Measurements from ENCODE around the gene ARMC2. TPM values are rescaled to one million over a fixed set of nuclear protein-coding genes. Genes with fewer than 3 reads are reported as not detected.

Gene ARMC2
- total and polyA plus RNA-seq, 2 experiments from 2014 or later: 2.7 to 4.4 TPM

GRCh38 chr6:109008537-109009235 lies 160.5 kb downstream of the ARMC2 start:
- Histone ChIP-seq H3K79me2 (replicated peaks; ENCODE audit: insufficient read depth) (peaks cover 47% of the 10 kb centered on the region), H3K27me3 (ENCODE audit: insufficient read depth) (no peaks in the 10 kb centered on the region), H3K27ac (ENCODE audit: low read depth) (peak overlapping the region; percentile 34; the same call in 1 of the 2 replicates), H4K20me1 (replicated peaks; ENCODE audit: insufficient read depth) (no peaks in the 10 kb centered on the region; the same call in 1 of the 2 replicates), H3K4me3 (peak overlapping the region; percentile 76), H3K9me2 (ENCODE audit: insufficient read depth) (no peaks in the 10 kb centered on the region), H3K4me1 (ENCODE audit: insufficient read depth) (peaks cover 22% of the 10 kb centered on the region), H3K4me2 (peak overlapping the region; percentile 87), H3K36me3 (ENCODE audit: insufficient read depth) (no peaks in the 10 kb centered on the region), H3F3A (replicated peaks; ENCODE audit: low read depth) (no peaks in the 10 kb centered on the region), H2AFZ (peak overlapping the region; percentile 48)
- TF ChIP-seq POLR2AphosphoS5 (IDR thresholded peaks at IDR 0.05; ENCODE audit: low read depth) (no peak), CREB1 (CRISPR knock-in tag; IDR thresholded peaks at IDR 0.05; ENCODE audit: low read depth) (peak; percentile 24; the same call in 1 of the 2 replicates)
- Mint-ChIP-seq H3K4me3 (peak overlapping the region; percentile 90), H3K9me3 (no peaks in the 10 kb centered on the region), H3K36me3 (ENCODE audit: low read depth) (no peaks in the 10 kb centered on the region), H3K27me3 (ENCODE audit: insufficient read depth, low read depth, poor library complexity) (no peaks in the 10 kb centered on the region), H3K27ac (peak overlapping the region; percentile 73), H3K4me1 (peaks cover 19% of the 10 kb centered on the region)
- ATAC-seq: no peak
- peak; percentile 49 for DNase-seq (ENCODE audit: low spot score)

GRCh38 chr6:109009236-109009961 lies 161.2 kb downstream of the ARMC2 start:
- Histone ChIP-seq H3F3A (replicated peaks; ENCODE audit: low read depth) (no peaks in the 10 kb centered on the region), H3K27ac (ENCODE audit: low read depth) (peak overlapping the region; percentile 34; the same call in 1 of the 2 replicates), H2AFZ (peak overlapping the region; percentile 95), H3K36me3 (ENCODE audit: insufficient read depth) (no peaks in the 10 kb centered on the region), H3K4me2 (peak overlapping the region; percentile 87), H3K79me2 (replicated peaks; ENCODE audit: insufficient read depth) (peaks cover 40% of the 10 kb centered on the region), H3K9me2 (ENCODE audit: insufficient read depth) (no peaks in the 10 kb centered on the region), H4K20me1 (replicated peaks; ENCODE audit: insufficient read depth) (no peaks in the 10 kb centered on the region; the same call in 1 of the 2 replicates), H3K4me3 (peak overlapping the region; percentile 76), H3K27me3 (ENCODE audit: insufficient read depth) (no peaks in the 10 kb centered on the region), H3K4me1 (ENCODE audit: insufficient read depth) (peaks cover 22% of the 10 kb centered on the region)
- TF ChIP-seq EZH2 (IDR thresholded peaks at IDR 0.05; ENCODE audit: low read depth, unreplicated experiment): no peak
- TF ChIP-seq POLR2AphosphoS5 (IDR thresholded peaks at IDR 0.05; ENCODE audit: low read depth): peak; percentile 64
- TF ChIP-seq JUNB (IDR thresholded peaks at IDR 0.05; ENCODE audit: unreplicated experiment): no peak
- TF ChIP-seq CREB1 (CRISPR knock-in tag; IDR thresholded peaks at IDR 0.05; ENCODE audit: low read depth): peak; percentile 85
- DNase-seq (ENCODE audit: low spot score): peak; percentile 94
- H3K4me1 Mint-ChIP-seq: peaks cover 21% of the 10 kb centered on the region
- H3K4me3 Mint-ChIP-seq: peak overlapping the region; percentile 93
- no peaks in the 10 kb centered on the region for H3K27me3 Mint-ChIP-seq (ENCODE audit: insufficient read depth, low read depth, poor library complexity)
- H3K9me3 Mint-ChIP-seq: no peaks in the 10 kb centered on the region
- peak overlapping the region; percentile 94 for H3K27ac Mint-ChIP-seq
- peak; percentile 95 for ATAC-seq
- H3K36me3 Mint-ChIP-seq (ENCODE audit: low read depth): no peaks in the 10 kb centered on the region

DNA sequence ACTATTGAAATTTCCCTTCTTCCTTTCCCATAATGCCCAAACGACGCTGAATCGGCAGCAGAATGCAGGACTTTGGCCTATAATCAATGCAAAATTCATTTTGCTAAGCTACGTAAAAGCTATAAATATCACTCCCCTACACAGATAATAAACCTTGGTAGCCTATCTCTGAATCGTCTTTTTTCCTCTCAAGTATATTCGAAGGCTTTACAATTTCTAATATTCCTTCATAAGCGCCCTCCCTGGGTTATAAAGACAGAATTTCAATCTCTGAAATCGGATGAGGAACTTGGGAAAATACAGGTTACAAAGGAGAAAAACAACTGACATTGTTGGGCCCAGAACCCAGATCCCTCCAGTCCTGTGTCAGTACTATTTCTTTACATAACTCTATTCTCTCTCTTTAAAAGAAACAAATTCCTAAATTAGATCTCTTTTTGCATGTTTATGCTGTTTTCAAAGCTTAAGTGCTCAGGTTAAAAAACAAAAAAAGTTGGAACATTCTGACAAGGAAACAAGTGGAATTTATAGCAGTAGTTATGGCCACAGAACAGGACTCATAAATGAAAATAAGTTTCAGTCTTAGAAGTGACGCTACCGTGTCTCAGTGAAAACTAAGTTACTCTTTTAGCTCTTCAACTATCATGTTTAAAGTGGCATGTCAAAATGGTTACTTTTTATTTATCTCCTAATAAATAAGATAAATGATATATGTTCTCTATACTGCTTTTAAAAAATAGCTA lies 161.9 kb downstream of the ARMC2 start:
- Mint-ChIP-seq H3K36me3 (ENCODE audit: low read depth) (no peaks in the 10 kb centered on the region), H3K9me3 (no peaks in the 10 kb centered on the region), H3K27me3 (ENCODE audit: insufficient read depth, low read depth, poor library complexity) (no peaks in the 10 kb centered on the region), H3K4me3 (peak overlapping the region; percentile 93), H3K27ac (peak overlapping the region; percentile 94; the same call in 1 of the 2 replicates), H3K4me1 (peaks cover 21% of the 10 kb centered on the region)
- Histone ChIP-seq H3K27me3 (ENCODE audit: insufficient read depth) (no peaks in the 10 kb centered on the region), H3K4me3 (peak overlapping the region; percentile 76), H4K20me1 (replicated peaks; ENCODE audit: insufficient read depth) (no peaks in the 10 kb centered on the region; the same call in 1 of the 2 replicates), H3K79me2 (replicated peaks; ENCODE audit: insufficient read depth) (peaks cover 33% of the 10 kb centered on the region), H3K9me2 (ENCODE audit: insufficient read depth) (no peaks in the 10 kb centered on the region), H3K4me2 (peak overlapping the region; percentile 83), H3F3A (replicated peaks; ENCODE audit: low read depth) (no peaks in the 10 kb centered on the region), H3K4me1 (ENCODE audit: insufficient read depth) (peaks cover 22% of the 10 kb centered on the region), H3K36me3 (ENCODE audit: insufficient read depth) (no peaks in the 10 kb centered on the region), H3K27ac (ENCODE audit: low read depth) (no peak overlapping the region), H2AFZ (peak overlapping the region; percentile 95)
- no peak for DNase-seq (ENCODE audit: low spot score)
- no peak for ATAC-seq
- TF ChIP-seq POLR2AphosphoS5 (IDR thresholded peaks at IDR 0.05; ENCODE audit: low read depth) (no peak), CTCF (conservative IDR thresholded peaks at IDR 0.05; ENCODE audit: low read depth in 2 of 2) (no peak), EZH2 (IDR thresholded peaks at IDR 0.05; ENCODE audit: low read depth, unreplicated experiment) (no peak), ETS1 (IDR thresholded peaks at IDR 0.05) (no peak), CREB1 (CRISPR knock-in tag; IDR thresholded peaks at IDR 0.05; ENCODE audit: low read depth) (no peak), EZH2phosphoT487 (IDR thresholded peaks at IDR 0.05; ENCODE audit: unreplicated experiment) (no peak), ZNF331 (CRISPR knock-in tag; IDR thresholded peaks at IDR 0.05; ENCODE audit: low read depth) (no peak)

All from GM23338 (cell line).